OCI-LY7 (cell line): ENCODE data around the gene EPB41. TPM values are rescaled to one million over a fixed set of nuclear protein-coding genes. Genes with fewer than 3 reads are reported as not detected.

Experiments used
- BruUV-seq: library from RNA; stranded (reverse); fragments of 400-500 nt; replicated peaks from 2 replicates; lab custom pipeline; 2021; lab: Mats Ljungman, UMichigan
- CTCF ChIA-PET: fragments of 300-600 bp; sonication (Branson Sonifier 250); formaldehyde crosslinking; loops from one replicate; lab custom pipeline; 2022; ENCODE audit warnings: antibody characterized with exemption; ENCODE audit not compliant: unreplicated experiment; lab: Charles Lee
- POLR2A ChIA-PET: fragments of 300-600 bp; sonication (Branson Sonifier 250); formaldehyde crosslinking; loops from one replicate; lab custom pipeline; 2022; ENCODE audit warnings: antibody characterized with exemption; lab: Charles Lee
- DNase-seq: peaks from one replicate; pipeline ENCODE4 v3.0.0-alpha.2; 2015; ENCODE audit warnings: low spot score
- H2AFZ ChIP-seq: fragments of 200-600 bp; sonication (generic), shearing (Covaris generic); 2 replicates; pipeline ENCODE4 v1.6.1; 2014; ENCODE audit warnings: mild to moderate bottlenecking, antibody characterized with exemption, low read length, moderate library complexity
- H3K27ac ChIP-seq: fragments of 200-600 bp; sonication (generic); 2 replicates; pipeline ENCODE4 v1.5.1; 2014; ENCODE audit warnings: mixed run types, low read depth, mild to moderate bottlenecking, moderate library complexity, low read length, inconsistent platforms; ENCODE audit not compliant: poor library complexity, severe bottlenecking
- H3K36me3 ChIP-seq: fragments of 200-600 bp; sonication (generic); 2 replicates; pipeline ENCODE4 v1.6.1; 2014; ENCODE audit warnings: mild to moderate bottlenecking, antibody characterized with exemption, low read length, moderate library complexity, mixed read lengths; ENCODE audit not compliant: insufficient read depth
- H3K4me1 ChIP-seq: fragments of 200-600 bp; sonication (generic); 2 replicates; pipeline ENCODE4 v1.5.1; 2014; ENCODE audit warnings: mild to moderate bottlenecking, low read length; ENCODE audit not compliant: insufficient read depth, poor library complexity, severe bottlenecking
- H3K4me2 ChIP-seq: fragments of 200-600 bp; sonication (generic); 2 replicates; pipeline ENCODE4 v1.6.1; 2014; ENCODE audit warnings: mild to moderate bottlenecking, low read length
- H3K4me3 ChIP-seq: fragments of 200-600 bp; sonication (generic); 2 replicates; pipeline ENCODE4 v1.5.1; 2014; ENCODE audit warnings: mild to moderate bottlenecking, low read depth, low read length; ENCODE audit not compliant: poor library complexity, severe bottlenecking
- H3K79me2 ChIP-seq: fragments of 200-600 bp; sonication (generic); 2 replicates; pipeline ENCODE4 v1.6.1; 2016; ENCODE audit warnings: low read depth, mild to moderate bottlenecking, low read length, moderate library complexity, mixed read lengths; ENCODE audit not compliant: insufficient read depth
- H3K9me2 ChIP-seq: fragments of 200-600 bp; sonication (generic); 2 replicates; pipeline ENCODE4 v1.6.1; 2016; ENCODE audit warnings: mild to moderate bottlenecking, low read length, mixed read lengths; ENCODE audit not compliant: insufficient read depth
- H3K9me3 ChIP-seq: fragments of 200-600 bp; sonication (generic); 2 replicates; pipeline ENCODE4 v1.6.1; 2014; ENCODE audit warnings: mild to moderate bottlenecking, mixed run types, low read length, mixed read lengths
- H4K20me1 ChIP-seq: fragments of 200-600 bp; sonication (generic); 2 replicates; pipeline ENCODE4 v1.6.1; 2014; ENCODE audit warnings: mild to moderate bottlenecking, antibody characterized with exemption, low read length, moderate library complexity, mixed read lengths; ENCODE audit not compliant: insufficient read depth
- EZH2phosphoT487 ChIP-seq: fragments of 200-600 bp; sonication (generic); IDR thresholded peaks from 2 replicates; pipeline ENCODE4 v1.6.1; 2018; ENCODE audit warnings: low read depth, borderline replicate concordance, mild to moderate bottlenecking, mixed run types, antibody characterized with exemption, low read length, moderate library complexity, mixed read lengths
- intact Hi-C: fragments of 100-400 bp; cut with micrococcal nuclease; formaldehyde crosslinking; loops from one replicate; pipeline ENCODE4 v1.10.0; 2022; ENCODE audit not compliant: unreplicated experiment
- total RNA-seq, 2 experiments: library from RNA; depleted of rRNA in 1 of 2; stranded (reverse); fragments of >200 nt in 1 of 2; shearing (Covaris generic) in 1 of 2; gene quantifications; 2 replicates each; pipeline ENCODE4 v1.2.3, GENCODE V29; 2014 to 2022
- TF ChIP-seq, protein P1 (sequence below): fragments of 200-600 bp; sonication (generic); conservative IDR thresholded peaks from 2 replicates; pipeline ENCODE4 v1.5.1; 2014; ENCODE audit warnings: mild to moderate bottlenecking, antibody characterized with exemption, low read length, moderate library complexity, mixed read lengths

EPB41 gene
- total RNA-seq, 2 experiments from 2014 or later = 102 to 103 TPM

GRCh38 chr1:29033829-29034466 lies 119.6 kb downstream of the EPB41 start:
- Histone ChIP-seq H3K4me3 (no peak overlapping the region), H3K9me2 (no peaks in the 10 kb centered on the region), H4K20me1 (no peaks in the 10 kb centered on the region), H3K27ac (no peak overlapping the region), H2AFZ (no peak overlapping the region), H3K36me3 (peaks cover 57% of the 10 kb centered on the region), H3K79me2 (no peaks in the 10 kb centered on the region), H3K9me3 (no peaks in the 10 kb centered on the region), H3K4me2 (no peak overlapping the region), H3K4me1 (no peaks in the 10 kb centered on the region)
- DNase-seq = peak; percentile 64
- CTCF ChIA-PET = interaction anchor here (0.7 to 1.8 kb wide), 3 partner anchors 152 to 227 kb away, joined by 3 to 8 read pairs (median 4); no protein-coding TSS in a partner anchor
- no peak for TF ChIP-seq EZH2phosphoT487
- TF ChIP-seq, protein P1, sequence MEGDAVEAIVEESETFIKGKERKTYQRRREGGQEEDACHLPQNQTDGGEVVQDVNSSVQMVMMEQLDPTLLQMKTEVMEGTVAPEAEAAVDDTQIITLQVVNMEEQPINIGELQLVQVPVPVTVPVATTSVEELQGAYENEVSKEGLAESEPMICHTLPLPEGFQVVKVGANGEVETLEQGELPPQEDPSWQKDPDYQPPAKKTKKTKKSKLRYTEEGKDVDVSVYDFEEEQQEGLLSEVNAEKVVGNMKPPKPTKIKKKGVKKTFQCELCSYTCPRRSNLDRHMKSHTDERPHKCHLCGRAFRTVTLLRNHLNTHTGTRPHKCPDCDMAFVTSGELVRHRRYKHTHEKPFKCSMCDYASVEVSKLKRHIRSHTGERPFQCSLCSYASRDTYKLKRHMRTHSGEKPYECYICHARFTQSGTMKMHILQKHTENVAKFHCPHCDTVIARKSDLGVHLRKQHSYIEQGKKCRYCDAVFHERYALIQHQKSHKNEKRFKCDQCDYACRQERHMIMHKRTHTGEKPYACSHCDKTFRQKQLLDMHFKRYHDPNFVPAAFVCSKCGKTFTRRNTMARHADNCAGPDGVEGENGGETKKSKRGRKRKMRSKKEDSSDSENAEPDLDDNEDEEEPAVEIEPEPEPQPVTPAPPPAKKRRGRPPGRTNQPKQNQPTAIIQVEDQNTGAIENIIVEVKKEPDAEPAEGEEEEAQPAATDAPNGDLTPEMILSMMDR = peak; percentile 93
- intact Hi-C loops = loop anchor here (1.0 to 5.0 kb wide), 3 partner anchors 152 to 247 kb away; no protein-coding TSS in a partner anchor
- BruUV-seq = TSS peak; percentile 39
- POLR2A ChIA-PET = interaction anchor here (0.6 to 1.3 kb wide), 3 partner anchors 9 to 284 kb away, joined by 3 to 4 read pairs (median 3); no protein-coding TSS in a partner anchor

DNA sequence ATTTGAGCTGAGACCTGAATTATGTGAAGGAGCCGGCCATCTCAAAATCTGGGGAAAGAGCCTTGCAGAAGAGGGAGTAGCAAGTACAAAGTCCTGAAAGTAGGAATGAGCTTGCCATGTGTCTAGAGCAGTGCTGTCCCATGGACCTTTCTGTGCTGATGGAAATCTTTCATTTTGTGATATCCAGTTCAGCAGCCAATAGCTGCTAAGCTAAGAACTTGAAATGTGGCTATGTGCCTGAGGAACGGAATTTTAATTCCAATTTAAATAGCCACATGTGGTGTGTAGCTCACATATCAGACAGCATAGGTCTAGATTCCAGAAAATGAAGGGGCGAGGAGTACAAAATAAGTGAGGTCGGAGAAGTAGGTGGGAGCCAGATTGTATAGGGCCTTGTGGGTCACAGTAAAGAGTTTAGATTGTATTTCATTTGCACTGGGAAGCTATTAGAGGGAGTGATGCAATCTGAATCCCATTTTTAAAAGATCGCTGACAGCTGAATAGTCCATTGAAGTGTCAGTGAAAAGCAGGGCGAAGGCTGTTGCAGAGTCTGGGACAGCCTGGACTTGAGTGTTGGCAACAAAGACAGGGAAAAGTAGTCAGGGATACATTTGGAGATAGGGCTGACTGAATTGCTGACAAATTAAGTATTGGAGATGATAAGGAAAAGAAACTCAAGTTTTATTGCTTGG lies 129.1 kb downstream of the EPB41 start:
- Histone ChIP-seq H3K4me2 (no peak overlapping the region), H3K4me3 (no peak overlapping the region), H3K9me3 (no peaks in the 10 kb centered on the region), H3K9me2 (no peaks in the 10 kb centered on the region), H3K4me1 (no peaks in the 10 kb centered on the region), H3K79me2 (no peaks in the 10 kb centered on the region), H2AFZ (no peak overlapping the region), H3K36me3 (peaks cover 58% of the 10 kb centered on the region), H3K27ac (no peak overlapping the region), H4K20me1 (no peaks in the 10 kb centered on the region)
- TSS peak; percentile 50 for BruUV-seq
- intact Hi-C loops = no loop called here
- POLR2A ChIA-PET = interaction anchor here (0.7 to 1.2 kb wide), 2 partner anchors 10 to 14 kb away, joined by 3 read pairs; no protein-coding TSS in a partner anchor
- CTCF ChIA-PET = interaction anchor here (0.5 kb wide), 1 partner anchor 147 kb away, joined by 3 read pairs; no protein-coding TSS in a partner anchor
- TF ChIP-seq EZH2phosphoT487 = no peak
- TF ChIP-seq, protein P1 = no peak
- DNase-seq = no peak
